LNCAP (cell line): ENCODE measurements around the gene CNOT6.

ENCODE experiments used
- TF ChIP-seq, protein P1 (sequence below): fragments of 450-650 bp; IDR thresholded peaks from 2 replicates; pipeline ENCODE4 v1.5.1; 2017; ENCODE audit warnings: mild to moderate bottlenecking

The CNOT6 gene

DNA sequence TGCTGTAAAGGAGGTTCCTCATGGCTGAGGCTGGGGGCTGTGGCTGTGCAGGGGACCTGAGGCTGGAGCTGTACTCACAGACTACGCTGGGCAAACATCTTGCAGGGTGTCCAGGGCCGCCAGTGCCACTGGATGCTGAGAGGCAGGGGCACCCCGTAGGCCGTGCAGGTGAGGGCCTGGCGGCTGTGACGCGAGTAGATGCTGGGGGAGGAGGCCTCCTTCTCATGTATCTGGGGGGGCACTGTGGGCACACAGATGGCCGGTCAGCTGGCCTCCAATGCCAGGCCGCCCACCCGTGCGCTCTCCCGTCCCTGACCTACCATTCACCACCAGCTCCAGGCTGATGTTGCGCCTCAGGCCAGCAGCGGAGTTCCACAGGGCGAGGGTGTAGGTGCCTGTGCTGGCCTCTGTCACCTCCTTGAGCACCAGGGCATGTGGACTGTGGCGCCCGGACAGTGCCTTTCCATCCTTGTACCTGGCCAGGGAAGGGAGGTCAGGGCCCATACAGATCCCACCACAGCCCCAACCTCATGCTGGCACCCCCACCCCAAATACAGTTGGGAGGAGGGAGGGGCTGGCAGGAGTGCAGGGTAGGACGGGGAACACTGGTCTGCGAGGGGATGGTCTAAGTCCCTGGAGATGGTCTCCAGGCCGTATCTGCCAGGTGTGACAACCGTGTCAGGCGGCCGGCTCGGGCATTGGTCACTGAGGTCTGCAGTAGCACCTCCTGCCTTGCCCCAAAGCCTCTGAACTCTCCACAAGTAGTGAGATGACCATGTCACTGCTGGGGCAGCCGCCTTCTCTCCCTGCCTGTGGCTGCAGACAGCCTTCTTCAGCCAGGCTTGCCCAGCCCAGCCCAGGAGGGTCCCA lies 131.8 kb downstream of the CNOT6 start:
- TF ChIP-seq, protein P1, sequence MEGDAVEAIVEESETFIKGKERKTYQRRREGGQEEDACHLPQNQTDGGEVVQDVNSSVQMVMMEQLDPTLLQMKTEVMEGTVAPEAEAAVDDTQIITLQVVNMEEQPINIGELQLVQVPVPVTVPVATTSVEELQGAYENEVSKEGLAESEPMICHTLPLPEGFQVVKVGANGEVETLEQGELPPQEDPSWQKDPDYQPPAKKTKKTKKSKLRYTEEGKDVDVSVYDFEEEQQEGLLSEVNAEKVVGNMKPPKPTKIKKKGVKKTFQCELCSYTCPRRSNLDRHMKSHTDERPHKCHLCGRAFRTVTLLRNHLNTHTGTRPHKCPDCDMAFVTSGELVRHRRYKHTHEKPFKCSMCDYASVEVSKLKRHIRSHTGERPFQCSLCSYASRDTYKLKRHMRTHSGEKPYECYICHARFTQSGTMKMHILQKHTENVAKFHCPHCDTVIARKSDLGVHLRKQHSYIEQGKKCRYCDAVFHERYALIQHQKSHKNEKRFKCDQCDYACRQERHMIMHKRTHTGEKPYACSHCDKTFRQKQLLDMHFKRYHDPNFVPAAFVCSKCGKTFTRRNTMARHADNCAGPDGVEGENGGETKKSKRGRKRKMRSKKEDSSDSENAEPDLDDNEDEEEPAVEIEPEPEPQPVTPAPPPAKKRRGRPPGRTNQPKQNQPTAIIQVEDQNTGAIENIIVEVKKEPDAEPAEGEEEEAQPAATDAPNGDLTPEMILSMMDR = no peak

DNA sequence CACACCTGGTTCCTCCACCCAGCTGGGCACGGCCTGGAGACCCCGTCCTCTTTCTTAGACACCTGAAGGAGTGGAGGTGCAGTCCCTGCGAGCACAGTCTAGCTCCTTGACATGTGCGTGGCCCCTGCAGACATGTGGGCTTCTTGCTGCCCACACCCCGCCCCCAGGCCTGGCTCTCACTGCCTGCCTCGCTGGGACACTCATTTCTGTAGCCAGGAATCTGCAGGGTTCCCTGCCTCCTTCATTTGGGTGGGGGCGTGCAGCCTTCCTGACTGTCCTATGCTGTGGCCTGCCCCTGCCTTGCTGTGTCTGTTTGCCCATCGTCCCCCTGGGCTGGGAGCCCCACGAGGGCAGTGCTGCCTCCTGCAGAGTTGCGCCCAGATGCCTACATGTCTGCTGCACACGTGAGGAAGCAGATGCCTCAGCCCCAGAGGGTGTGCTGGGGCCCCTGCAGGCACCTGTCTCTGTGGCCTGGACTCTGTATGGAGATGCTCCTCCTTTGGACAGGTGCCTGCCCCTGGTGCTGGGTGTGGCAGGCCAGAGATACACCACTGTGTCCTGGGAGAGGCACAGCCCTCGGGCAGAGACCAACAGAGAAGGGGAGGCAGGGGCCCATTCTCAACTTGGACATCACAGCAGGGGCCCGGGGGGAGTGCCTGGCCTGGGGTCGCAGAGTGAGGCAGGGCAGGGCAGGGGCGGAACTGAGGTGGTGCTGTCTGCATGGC lies 132.6 kb downstream of the CNOT6 start:
- TF ChIP-seq, protein P1 = no peak

DNA sequence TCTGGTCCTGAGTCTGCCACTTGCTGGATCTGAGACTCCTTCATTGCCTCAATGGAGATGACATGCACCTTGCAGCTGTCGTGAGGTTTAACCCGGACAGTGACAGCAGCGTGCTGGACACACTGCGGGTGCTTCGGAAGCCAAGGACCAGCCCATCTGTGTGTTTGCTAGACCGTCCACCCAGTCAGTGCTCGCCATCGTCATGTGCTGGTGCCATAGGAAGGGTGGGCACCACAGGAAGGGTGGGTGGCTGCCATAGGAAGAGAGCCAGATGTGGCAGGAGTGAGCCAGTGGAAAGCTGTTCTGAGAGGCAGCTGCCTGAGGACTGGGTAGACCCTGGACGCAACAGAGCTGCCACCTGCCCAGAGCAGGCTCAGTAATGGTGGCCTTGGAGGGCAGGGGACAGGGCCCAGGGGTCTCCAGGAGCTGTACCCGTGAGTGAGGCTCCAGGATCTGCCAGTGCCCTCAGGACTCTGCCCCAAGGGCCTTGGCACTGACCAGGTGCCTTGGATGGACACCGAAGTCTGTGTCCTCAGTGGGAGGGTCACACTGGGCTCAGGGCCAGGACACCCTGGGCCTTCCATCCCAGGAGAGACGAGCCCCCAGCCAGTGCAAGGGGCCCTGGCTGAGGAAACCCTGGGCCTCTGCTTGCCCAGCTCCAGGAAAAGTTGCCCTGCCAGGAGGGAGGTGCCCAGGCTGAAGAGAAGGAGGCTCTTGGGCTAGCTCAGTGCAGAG lies 133.4 kb downstream of the CNOT6 start:
- TF ChIP-seq, protein P1 = no peak
